DOHH2 (cell line): ENCODE data around the gene RBMS3.

ENCODE experiments used
- CTCF ChIP-seq: fragments of 200-600 bp; sonication (generic); IDR thresholded peaks from one replicate; pipeline ENCODE4 v1.5.1; 2014; ENCODE audit warnings: antibody characterized with exemption, mild to moderate bottlenecking, low read depth, low read length; ENCODE audit not compliant: poor library complexity, severe bottlenecking
- EZH2phosphoT487 ChIP-seq: fragments of 200-600 bp; sonication (generic); IDR thresholded peaks from 2 replicates; pipeline ENCODE4 v1.6.1; 2017; ENCODE audit warnings: borderline replicate concordance, mild to moderate bottlenecking, antibody characterized with exemption, low read length, moderate library complexity, mixed read lengths

GRCh38 chr3:29593802-29594201 is 312.9 kb downstream of the RBMS3 start:
- TF ChIP-seq CTCF (no peak), EZH2phosphoT487 (no peak)
